CD4-positive, alpha-beta memory T cell (primary cell): ENCODE data around the gene SORL1-AS1.

ENCODE experiments used
- CTCF ChIA-PET: fragments of 350-600 bp; sonication (Branson Sonifier 250); formaldehyde crosslinking; loops from one replicate; lab custom pipeline; 2021; ENCODE audit warnings: inconsistent platforms; ENCODE audit not compliant: partially characterized antibody; lab: Charles Lee
- POLR2A ChIA-PET: fragments of 350-600 bp; sonication (Branson Sonifier 250); formaldehyde crosslinking; loops from one replicate; lab custom pipeline; 2021; ENCODE audit not compliant: partially characterized antibody; lab: Charles Lee
- DNase-seq, 5 donors: peaks; one replicate each; pipeline versions ENCODE4 v3.0.0 to v3.0.0-alpha.2; 2020 to 2022; ENCODE audit warnings: mixed read lengths in 1 of 5
- H3K27ac ChIP-seq: one replicate; pipeline ENCODE4 v1.7.0; 2013; ENCODE audit warnings: low read depth, low read length
- H3K27me3 ChIP-seq: 2 replicates; pipeline ENCODE4 v1.7.0; 2013; ENCODE audit warnings: mild to moderate bottlenecking, low read length, moderate library complexity; ENCODE audit not compliant: insufficient read depth
- H3K36me3 ChIP-seq: 2 replicates; pipeline ENCODE4 v1.7.0; 2013; ENCODE audit warnings: mild to moderate bottlenecking, low read length, moderate library complexity; ENCODE audit not compliant: insufficient read depth
- H3K4me1 ChIP-seq: 2 replicates; pipeline ENCODE4 v1.7.0; 2013; ENCODE audit warnings: mild to moderate bottlenecking, low read length, moderate library complexity; ENCODE audit not compliant: insufficient read depth
- H3K4me3 ChIP-seq, 2 donors: one replicate each; pipeline ENCODE4 v1.7.0; 2013; ENCODE audit warnings: low read length in 2 of 2, mild to moderate bottlenecking in 1 of 2
- H3K9me3 ChIP-seq, 2 donors: one replicate each; pipeline ENCODE4 v1.7.0; 2013; ENCODE audit warnings: low read length in 2 of 2, control low read depth in 1 of 2; ENCODE audit not compliant: control insufficient read depth in 1 of 2
- H3K27ac Mint-ChIP-seq, 7 donors: one replicate each; pipeline ENCODE4 v1.8.0; 2020 to 2021; ENCODE audit warnings: mixed read lengths in 7 of 7, mild to moderate bottlenecking in 6 of 7, inconsistent platforms in 3 of 7, moderate library complexity in 3 of 7
- H3K27me3 Mint-ChIP-seq, 2 donors: one replicate each; pipeline ENCODE4 v1.8.0; 2020 to 2021; ENCODE audit warnings: mixed read lengths in 2 of 2
- H3K36me3 Mint-ChIP-seq, 2 donors: one replicate each; pipeline ENCODE4 v1.8.0; 2020 to 2021; ENCODE audit warnings: mixed read lengths in 2 of 2, inconsistent platforms in 1 of 2, mild to moderate bottlenecking in 1 of 2
- H3K4me1 Mint-ChIP-seq, 4 donors: one replicate each; pipeline ENCODE4 v1.8.0; 2020 to 2021; ENCODE audit warnings: mixed read lengths in 4 of 4, mild to moderate bottlenecking in 1 of 4
- H3K4me3 Mint-ChIP-seq, 8 donors: one replicate each; pipeline ENCODE4 v1.8.0; 2020 to 2021; ENCODE audit warnings: mixed read lengths in 8 of 8, mild to moderate bottlenecking in 7 of 8, moderate library complexity in 6 of 8, inconsistent platforms in 3 of 8
- H3K9me3 Mint-ChIP-seq, 8 donors: one replicate each; pipeline ENCODE4 v1.8.0; 2020 to 2021; ENCODE audit warnings: mixed read lengths in 8 of 8, mild to moderate bottlenecking in 5 of 8, inconsistent platforms in 3 of 8, moderate library complexity in 1 of 8
- intact Hi-C: fragments of 100-400 bp; cut with micrococcal nuclease; formaldehyde crosslinking; loops from one replicate; pipeline ENCODE4 v1.15.1; 2023

SORL1-AS1 gene

GRCh38 chr11:121478226-121478894 lies 25.6 kb upstream of the SORL1-AS1 start:
- H3K4me1 Mint-ChIP-seq, result peaks cover 43 to 92% (median 65%) of the 10 kb centered on the region in 4 donors
- Histone ChIP-seq H3K36me3 (peaks cover 29% of the 10 kb centered on the region), H3K4me1 (peaks cover 80% of the 10 kb centered on the region), H3K4me3 (no peak overlapping the region), H3K27ac (no peak overlapping the region), H3K27me3 (no peaks in the 10 kb centered on the region), H3K9me3 (no peaks in the 10 kb centered on the region)
- H3K4me3 Mint-ChIP-seq, result peak overlapping the region in 1 of 8 donors; percentile 17
- ChIA-PET CTCF (no interaction called here), POLR2A (interaction anchor here (0.5 to 5.8 kb wide), 4 partner anchors 10 to 169 kb away, joined by 3 to 100 read pairs (median 6); partner anchors contain the start of genes SORL1 and SORL1-AS1)
- no peak for DNase-seq
- peak overlapping the region in 6 of 7 donors; percentile 11 to 84 (median 60) for H3K27ac Mint-ChIP-seq
- H3K36me3 Mint-ChIP-seq, result peaks cover 37 to 70% of the 10 kb centered on the region in 2 donors
- H3K27me3 Mint-ChIP-seq, result no peaks in the 10 kb centered on the region
- intact Hi-C loops, result no loop called here
- H3K9me3 Mint-ChIP-seq, result no peaks in the 10 kb centered on the region

GRCh38 chr11:121476379-121477032 lies 23.7 kb upstream of the SORL1-AS1 start:
- H3K27ac ChIP-seq, result no peak overlapping the region

GRCh38 chr11:121474680-121475079 lies 21.9 kb upstream of the SORL1-AS1 start:
- Histone ChIP-seq H3K36me3 (peaks cover 49% of the 10 kb centered on the region), H3K27ac (no peak overlapping the region), H3K27me3 (no peaks in the 10 kb centered on the region), H3K4me3 (no peak overlapping the region), H3K9me3 (no peaks in the 10 kb centered on the region), H3K4me1 (peaks cover 83% of the 10 kb centered on the region)
- Mint-ChIP-seq H3K9me3 (no peaks in the 10 kb centered on the region), H3K36me3 (peaks cover 70 to 92% of the 10 kb centered on the region in 2 donors), H3K4me1 (peaks cover 45 to 92% (median 70%) of the 10 kb centered on the region in 4 donors), H3K27ac (peak overlapping the region in 1 of 7 donors; percentile 52), H3K27me3 (no peaks in the 10 kb centered on the region), H3K4me3 (peak overlapping the region in 1 of 8 donors; percentile 4)
- intact Hi-C loops, result no loop called here
- DNase-seq, result no peak
- ChIA-PET POLR2A (interaction anchor here (0.9 to 2.7 kb wide), 6 partner anchors 10 to 146 kb away, joined by 3 to 15 read pairs (median 6); no protein-coding TSS in a partner anchor), CTCF (interaction anchor here (2.0 kb wide), 1 partner anchor 24 kb away, joined by 6 read pairs; no protein-coding TSS in a partner anchor)

More at GRCh38 chr11:121476379-121477032, 23.7 kb upstream of the SORL1-AS1 start:
- Histone ChIP-seq H3K36me3 (peaks cover 34% of the 10 kb centered on the region), H3K27me3 (no peaks in the 10 kb centered on the region), H3K9me3 (no peaks in the 10 kb centered on the region), H3K4me1 (peaks cover 82% of the 10 kb centered on the region), H3K4me3 (no peak overlapping the region)
- Mint-ChIP-seq H3K36me3 (peaks cover 53 to 79% of the 10 kb centered on the region in 2 donors), H3K9me3 (no peaks in the 10 kb centered on the region), H3K4me1 (peaks cover 40 to 92% (median 64%) of the 10 kb centered on the region in 4 donors), H3K4me3 (no peak overlapping the region), H3K27me3 (no peaks in the 10 kb centered on the region), H3K27ac (peak overlapping the region; percentile 22 to 83 (median 65))
- CTCF ChIA-PET, result interaction anchor here (1.0 kb wide), 1 partner anchor 30 kb away, joined by 3 read pairs; no protein-coding TSS in a partner anchor
- intact Hi-C loops, result no loop called here
- DNase-seq, result peak in 1 of 5 donors; percentile 53
- POLR2A ChIA-PET, result interaction anchor here (1.4 to 2.7 kb wide), 3 partner anchors 9 to 24 kb away, joined by 6 to 15 read pairs (median 9); partner anchors contain the start of genes SORL1 and SORL1-AS1

- H3K4me3 ChIP-seq, result no peak overlapping the region
- ChIA-PET CTCF (no interaction called here), POLR2A (interaction anchor here (1.0 to 1.8 kb wide), 3 partner anchors 22 to 152 kb away, joined by 3 to 7 read pairs (median 3); no protein-coding TSS in a partner anchor)
- intact Hi-C loops, result no loop called here
- Mint-ChIP-seq H3K4me3 (peak overlapping the region in 3 of 8 donors; percentile 12 to 31 (median 28)), H3K4me1 (peaks cover 50 to 94% (median 75%) of the 10 kb centered on the region in 4 donors), H3K27me3 (no peaks in the 10 kb centered on the region), H3K36me3 (peaks cover 61 to 87% of the 10 kb centered on the region in 2 donors), H3K9me3 (no peaks in the 10 kb centered on the region), H3K27ac (peak overlapping the region; percentile 66 to 91 (median 74))
- peaks cover 83% of the 10 kb centered on the region for H3K4me1 ChIP-seq
- peaks cover 37% of the 10 kb centered on the region for H3K36me3 ChIP-seq
- no peak for DNase-seq
- H3K9me3 ChIP-seq, result no peaks in the 10 kb centered on the region
- no peak overlapping the region for H3K27ac ChIP-seq
- no peaks in the 10 kb centered on the region for H3K27me3 ChIP-seq
Measured at GRCh38 chr11:121473064-121473777, 20.5 kb upstream of the SORL1-AS1 start.

- intact Hi-C loops, result no loop called here
Measured at GRCh38 chr11:121472312-121472711, 19.5 kb upstream of the SORL1-AS1 start.

GRCh38 chr11:121471167-121471566 lies 18.4 kb upstream of the SORL1-AS1 start:
- H3K27ac ChIP-seq, result no peak overlapping the region
- POLR2A ChIA-PET, result interaction anchor here (0.9 to 14.5 kb wide), 2 partner anchors 17 to 20 kb away, joined by 3 to 462 read pairs; partner anchors contain the start of genes SORL1 and SORL1-AS1
- H3K4me3 Mint-ChIP-seq, result peak overlapping the region in 1 of 8 donors; percentile 43

More at GRCh38 chr11:121472312-121472711, 19.5 kb upstream of the SORL1-AS1 start:
- Histone ChIP-seq H3K4me1 (peaks cover 89% of the 10 kb centered on the region), H3K4me3 (no peak overlapping the region), H3K27me3 (no peaks in the 10 kb centered on the region), H3K9me3 (no peaks in the 10 kb centered on the region), H3K27ac (no peak overlapping the region), H3K36me3 (peaks cover 31% of the 10 kb centered on the region)
- CTCF ChIA-PET, result no interaction called here
- Mint-ChIP-seq H3K27ac (peak overlapping the region; percentile 11 to 91 (median 52)), H3K9me3 (no peaks in the 10 kb centered on the region), H3K4me3 (peak overlapping the region in 5 of 8 donors; percentile 17 to 58 (median 21)), H3K27me3 (no peaks in the 10 kb centered on the region), H3K4me1 (peaks cover 58 to 97% (median 80%) of the 10 kb centered on the region in 4 donors), H3K36me3 (peaks cover 57 to 88% of the 10 kb centered on the region in 2 donors)
- POLR2A ChIA-PET, result interaction anchor here (1.2 to 14.5 kb wide), 2 partner anchors 21 to 151 kb away, joined by 3 to 462 read pairs; partner anchors contain the start of genes SORL1 and SORL1-AS1
- no peak for DNase-seq

More at GRCh38 chr11:121471167-121471566, 18.4 kb upstream of the SORL1-AS1 start:
- Mint-ChIP-seq H3K36me3 (peaks cover 56 to 81% of the 10 kb centered on the region in 2 donors), H3K9me3 (no peaks in the 10 kb centered on the region), H3K27me3 (no peaks in the 10 kb centered on the region), H3K4me1 (peaks cover 61 to 97% (median 81%) of the 10 kb centered on the region in 4 donors), H3K27ac (peak overlapping the region in 4 of 7 donors; percentile 13 to 91 (median 48))
- H3K36me3 ChIP-seq, result peaks cover 26% of the 10 kb centered on the region
- peaks cover 97% of the 10 kb centered on the region for H3K4me1 ChIP-seq
- CTCF ChIA-PET, result no interaction called here
- no peak for DNase-seq
- no peaks in the 10 kb centered on the region for H3K9me3 ChIP-seq
- intact Hi-C loops, result no loop called here
- H3K4me3 ChIP-seq, result no peak overlapping the region
- no peaks in the 10 kb centered on the region for H3K27me3 ChIP-seq
